Measurements from ENCODE around the gene GPR146. TPM values are rescaled to one million over a fixed set of nuclear protein-coding genes. Genes with fewer than 3 reads are reported as not detected.

Gene GPR146
- total and polyA plus RNA-seq, 9 donors: 6.1 to 25.0 (median 8.4) TPM

- Histone ChIP-seq H3K9me3 (no peaks in the 10 kb centered on the region), H3K36me3 (no peaks in the 10 kb centered on the region), H3K27ac (no peak overlapping the region), H3K4me3 (no peak overlapping the region), H3K27me3 (no peaks in the 10 kb centered on the region), H3K4me1 (ENCODE audit: insufficient read depth) (no peaks in the 10 kb centered on the region)
- intact Hi-C loops (cut with DNase I): no loop called here
- TF ChIP-seq POLR2A (IDR thresholded peaks at IDR 0.05) (no peak), EP300 (IDR thresholded peaks at IDR 0.05) (no peak), CTCF (IDR thresholded peaks at IDR 0.05) (no peak)
- no peak for DNase-seq
- 85 to 89% (median 87%) methylated on average over 34 of the region's 34 CpGs for WGBS, 3 donors
Measured at GRCh38 chr7:1103009-1103788, 58.9 kb downstream of the GPR146 start.

GRCh38 chr7:1103789-1104515 is 59.6 kb downstream of the GPR146 start:
- Histone ChIP-seq H3K36me3 (no peaks in the 10 kb centered on the region), H3K9me3 (no peaks in the 10 kb centered on the region), H3K4me1 (ENCODE audit: insufficient read depth) (no peaks in the 10 kb centered on the region), H3K4me3 (no peak overlapping the region), H3K27me3 (no peaks in the 10 kb centered on the region), H3K27ac (no peak overlapping the region)
- intact Hi-C loops (cut with DNase I): no loop called here
- WGBS, 3 donors: 91 to 93% (median 93%) methylated on average over 21 of the region's 21 CpGs
- TF ChIP-seq EP300 (IDR thresholded peaks at IDR 0.05) (no peak), CTCF (IDR thresholded peaks at IDR 0.05) (no peak), POLR2A (IDR thresholded peaks at IDR 0.05) (no peak)
- DNase-seq: no peak

GRCh38 chr7:1104516-1105179 is 60.3 kb downstream of the GPR146 start:
- no peaks in the 10 kb centered on the region for H3K36me3 ChIP-seq

More at GRCh38 chr7:1104516-1105179, 60.3 kb downstream of the GPR146 start:
- no peak for DNase-seq
- TF ChIP-seq CTCF (IDR thresholded peaks at IDR 0.05) (no peak), POLR2A (IDR thresholded peaks at IDR 0.05) (no peak), EP300 (IDR thresholded peaks at IDR 0.05) (no peak)
- H3K27me3 ChIP-seq: no peaks in the 10 kb centered on the region
- no peaks in the 10 kb centered on the region for H3K9me3 ChIP-seq
- no peak overlapping the region for H3K4me3 ChIP-seq
- H3K4me1 ChIP-seq (ENCODE audit: insufficient read depth): no peaks in the 10 kb centered on the region
- no peak overlapping the region for H3K27ac ChIP-seq
- 71 to 84% (median 79%) methylated on average over 13 of the region's 13 CpGs for WGBS, 3 donors
- intact Hi-C loops (cut with DNase I): no loop called here
